ENCODE results near the gene NLK.
"Not testable (repeated sequence)": the region's sequence is repeated elsewhere in the genome, so short reads cannot be mapped to it uniquely, and the experiment has no call there.

Gene NLK

GRCh38 chr17:28031174-28031573 is 11.3 kb upstream of the NLK start:
- H3K9me3 ChIP-seq (ENCODE audit: severe bottlenecking): peaks cover 2% of the 10 kb centered on the region
- H3K27me3 ChIP-seq (ENCODE audit: insufficient read depth, low read depth, severe bottlenecking): no peaks in the 10 kb centered on the region
- TF ChIP-seq, protein P1, sequence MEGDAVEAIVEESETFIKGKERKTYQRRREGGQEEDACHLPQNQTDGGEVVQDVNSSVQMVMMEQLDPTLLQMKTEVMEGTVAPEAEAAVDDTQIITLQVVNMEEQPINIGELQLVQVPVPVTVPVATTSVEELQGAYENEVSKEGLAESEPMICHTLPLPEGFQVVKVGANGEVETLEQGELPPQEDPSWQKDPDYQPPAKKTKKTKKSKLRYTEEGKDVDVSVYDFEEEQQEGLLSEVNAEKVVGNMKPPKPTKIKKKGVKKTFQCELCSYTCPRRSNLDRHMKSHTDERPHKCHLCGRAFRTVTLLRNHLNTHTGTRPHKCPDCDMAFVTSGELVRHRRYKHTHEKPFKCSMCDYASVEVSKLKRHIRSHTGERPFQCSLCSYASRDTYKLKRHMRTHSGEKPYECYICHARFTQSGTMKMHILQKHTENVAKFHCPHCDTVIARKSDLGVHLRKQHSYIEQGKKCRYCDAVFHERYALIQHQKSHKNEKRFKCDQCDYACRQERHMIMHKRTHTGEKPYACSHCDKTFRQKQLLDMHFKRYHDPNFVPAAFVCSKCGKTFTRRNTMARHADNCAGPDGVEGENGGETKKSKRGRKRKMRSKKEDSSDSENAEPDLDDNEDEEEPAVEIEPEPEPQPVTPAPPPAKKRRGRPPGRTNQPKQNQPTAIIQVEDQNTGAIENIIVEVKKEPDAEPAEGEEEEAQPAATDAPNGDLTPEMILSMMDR (IDR thresholded peaks at IDR 0.05; ENCODE audit: low read depth, low read length): no peak
- H3K27ac ChIP-seq: no peak overlapping the region
- H3K36me3 ChIP-seq: no peaks in the 10 kb centered on the region
- no peak for DNase-seq
- H3K4me3 ChIP-seq (ENCODE audit: low read depth, low read length): no peak overlapping the region

DNA sequence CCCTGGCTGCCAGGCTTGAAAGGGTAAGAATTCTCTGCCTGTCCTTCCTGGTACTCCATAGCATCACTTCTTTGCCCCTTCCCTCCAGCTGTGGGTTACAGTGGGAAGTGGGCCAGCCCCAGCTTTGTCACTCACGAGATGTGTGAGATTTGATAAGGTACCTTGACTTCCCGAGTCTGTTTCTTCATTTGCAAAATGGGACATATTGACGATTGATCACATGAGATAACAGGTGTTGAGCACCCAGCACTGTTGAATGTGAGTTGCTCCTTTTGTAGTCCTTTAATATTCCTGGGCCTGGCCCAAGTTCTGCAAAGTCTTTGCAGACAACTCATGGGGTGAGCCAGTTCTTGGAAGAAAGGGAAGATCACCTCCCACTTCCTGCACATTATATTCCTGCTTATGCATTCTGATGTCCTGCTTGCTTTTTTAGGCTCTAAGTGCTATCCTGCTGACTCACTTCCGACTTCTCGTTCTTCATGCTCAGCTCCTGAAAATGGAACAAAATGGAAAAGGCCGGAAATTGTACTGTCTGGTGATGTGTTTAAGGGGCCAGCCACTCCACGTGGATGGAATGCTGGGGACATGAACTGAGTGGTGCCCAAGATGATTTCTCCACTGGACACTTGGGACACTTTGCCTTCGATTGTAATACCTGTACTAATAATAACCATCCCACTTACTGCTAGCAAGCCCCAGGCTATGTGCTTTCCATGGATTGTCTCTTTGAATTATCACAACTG is 8.3 kb upstream of the NLK start:
- Histone ChIP-seq H3K27ac (no peak overlapping the region), H3K27me3 (ENCODE audit: insufficient read depth, low read depth, severe bottlenecking) (no peaks in the 10 kb centered on the region), H3K4me3 (ENCODE audit: low read depth, low read length) (no peak overlapping the region), H3K9me3 (ENCODE audit: severe bottlenecking) (no peaks in the 10 kb centered on the region), H3K36me3 (no peaks in the 10 kb centered on the region)
- TF ChIP-seq, protein P1 (IDR thresholded peaks at IDR 0.05; ENCODE audit: low read depth, low read length): no peak
- no peak for DNase-seq

- H3K27ac ChIP-seq; H3K27me3 ChIP-seq (ENCODE audit: insufficient read depth, low read depth, severe bottlenecking); DNase-seq; H3K36me3 ChIP-seq; H3K9me3 ChIP-seq (ENCODE audit: severe bottlenecking); H3K4me3 ChIP-seq (ENCODE audit: low read depth, low read length): not testable (repeated sequence)
Measured at GRCh38 chr17:28035452-28035851, 7.0 kb upstream of the NLK start.

DNA sequence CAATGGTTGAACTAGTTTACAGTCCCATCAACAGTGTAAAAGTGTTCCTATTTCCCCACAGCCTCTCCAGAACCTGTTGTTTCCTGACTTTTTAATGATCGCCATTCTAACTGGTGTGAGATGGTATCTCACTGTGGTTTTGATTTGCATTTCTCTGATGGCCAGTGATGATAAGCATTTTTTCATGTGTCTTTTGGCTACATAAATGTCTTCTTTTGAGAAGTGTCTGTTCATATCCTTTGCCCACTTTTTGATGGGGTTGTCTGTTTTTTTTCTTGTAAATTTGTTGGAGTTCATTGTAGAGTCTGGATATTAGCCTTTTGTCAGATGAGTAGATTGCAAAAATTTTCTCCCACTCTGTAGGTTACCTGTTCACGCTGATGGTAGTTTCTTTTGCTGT is 6.6 kb upstream of the NLK start:
- DNase-seq; H3K27me3 ChIP-seq (ENCODE audit: insufficient read depth, low read depth, severe bottlenecking); H3K4me3 ChIP-seq (ENCODE audit: low read depth, low read length); H3K36me3 ChIP-seq; H3K9me3 ChIP-seq (ENCODE audit: severe bottlenecking); H3K27ac ChIP-seq: not testable (repeated sequence)

GRCh38 chr17:28038802-28039201 is 3.7 kb upstream of the NLK start:
- no peak for DNase-seq
- Histone ChIP-seq H3K27ac (no peak overlapping the region), H3K27me3 (ENCODE audit: insufficient read depth, low read depth, severe bottlenecking) (no peaks in the 10 kb centered on the region), H3K36me3 (peaks cover 8% of the 10 kb centered on the region), H3K9me3 (ENCODE audit: severe bottlenecking) (peaks cover 5% of the 10 kb centered on the region), H3K4me3 (ENCODE audit: low read depth, low read length) (no peak overlapping the region)
- TF ChIP-seq, protein P1 (IDR thresholded peaks at IDR 0.05; ENCODE audit: low read depth, low read length): no peak

DNA sequence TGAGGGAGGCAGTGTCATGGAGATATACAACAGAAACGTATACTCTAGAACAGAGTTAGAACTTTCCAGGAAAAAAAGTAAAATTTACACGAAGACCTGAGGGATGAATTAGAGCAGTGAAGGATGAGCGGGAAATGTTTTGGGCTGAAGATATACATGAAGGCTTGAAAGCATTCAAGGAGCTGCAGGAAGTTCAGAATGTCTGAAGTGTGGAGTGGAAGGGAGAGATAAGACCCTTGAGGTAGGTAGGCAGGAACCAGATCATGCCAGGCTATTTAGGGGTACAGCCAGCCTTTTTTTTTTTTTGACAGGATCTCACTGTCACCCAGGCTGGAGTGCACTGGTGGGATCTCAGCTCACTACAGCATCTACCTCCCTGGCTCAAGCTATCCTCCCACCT is 3.2 kb upstream of the NLK start:
- H3K27me3 ChIP-seq (ENCODE audit: insufficient read depth, low read depth, severe bottlenecking): no peaks in the 10 kb centered on the region
- peaks cover 5% of the 10 kb centered on the region for H3K9me3 ChIP-seq (ENCODE audit: severe bottlenecking)
- H3K27ac ChIP-seq: no peak overlapping the region
- TF ChIP-seq, protein P1 (IDR thresholded peaks at IDR 0.05; ENCODE audit: low read depth, low read length): no peak
- H3K4me3 ChIP-seq (ENCODE audit: low read depth, low read length): no peak overlapping the region
- no peak for DNase-seq
- peaks cover 12% of the 10 kb centered on the region for H3K36me3 ChIP-seq

DNA sequence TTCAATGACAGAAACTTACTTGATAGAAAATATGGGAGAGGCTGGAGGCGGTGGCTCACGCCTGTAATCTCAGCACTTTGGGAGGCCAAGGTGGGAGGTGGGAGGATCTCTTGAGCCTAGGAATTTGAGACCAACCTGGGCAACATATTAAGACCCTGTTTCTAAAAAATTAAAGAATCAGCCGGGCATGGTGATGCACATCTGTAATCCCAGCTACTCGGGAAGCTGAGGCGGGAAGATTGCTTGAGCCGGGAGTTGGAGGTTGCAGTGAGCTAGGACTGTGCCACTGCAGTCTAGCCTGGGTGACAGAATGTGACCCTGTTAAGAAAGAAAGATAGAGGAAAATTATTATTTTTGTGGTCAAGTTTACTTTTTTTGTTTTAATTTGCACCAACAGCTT is 2.1 kb upstream of the NLK start:
- peaks cover 24% of the 10 kb centered on the region for H3K36me3 ChIP-seq
- H3K27me3 ChIP-seq (ENCODE audit: insufficient read depth, low read depth, severe bottlenecking): no peaks in the 10 kb centered on the region
- H3K9me3 ChIP-seq (ENCODE audit: severe bottlenecking): peaks cover 5% of the 10 kb centered on the region
- H3K27ac ChIP-seq: no peak overlapping the region
- DNase-seq: no peak
- no peak overlapping the region for H3K4me3 ChIP-seq (ENCODE audit: low read depth, low read length)
- TF ChIP-seq, protein P1 (IDR thresholded peaks at IDR 0.05; ENCODE audit: low read depth, low read length): no peak

Measured in WERI-Rb-1 (cell line).